CD14-positive monocyte (primary cell): ENCODE results near the gene CCND1. TPM values are rescaled to one million over a fixed set of nuclear protein-coding genes. Genes with fewer than 3 reads are reported as not detected.

Experiments
- DNase-seq, 3 donors: peaks; one replicate each; pipeline ENCODE4 v3.0.0-alpha.2; 2011 to 2022
- H2AFZ ChIP-seq: 2 replicates; pipeline ENCODE4 v1.6.0; 2012; ENCODE audit warnings: mild to moderate bottlenecking, low read depth, low read length, inconsistent platforms; ENCODE audit not compliant: insufficient read depth, poor library complexity, severe bottlenecking
- H3K27ac ChIP-seq, 2 donors: 1 replicate in 1 of 2; 2 replicates in 1 of 2; pipeline ENCODE4 v1.5.1; 2012 to 2013; ENCODE audit warnings: low read length in 2 of 2, control low read depth in 1 of 2, inconsistent platforms in 1 of 2, low read depth in 1 of 2, mild to moderate bottlenecking in 1 of 2
- H3K27me3 ChIP-seq, 2 donors: one replicate each; pipeline versions ENCODE4 v1.6.0 to v1.6.1; 2011 to 2013; ENCODE audit warnings: low read length in 2 of 2; ENCODE audit not compliant: control insufficient read depth in 2 of 2, insufficient read depth in 2 of 2
- H3K36me3 ChIP-seq, 2 donors: replicated peaks in 1 of 2; 1 replicate in 1 of 2; 2 replicates in 1 of 2; pipeline versions ENCODE4 v1.5.1 to v1.6.1; 2012 to 2013; ENCODE audit warnings: low read length in 2 of 2, control low read depth in 1 of 2, inconsistent platforms in 1 of 2, mild to moderate bottlenecking in 1 of 2; ENCODE audit not compliant: insufficient read depth in 2 of 2, control insufficient read depth in 1 of 2
- H3K4me1 ChIP-seq, 2 donors: 1 replicate in 1 of 2; 2 replicates in 1 of 2; pipeline versions ENCODE4 v1.5.1 to v1.6.1; 2012 to 2013; ENCODE audit warnings: low read length in 2 of 2, control low read depth in 1 of 2, inconsistent platforms in 1 of 2, mild to moderate bottlenecking in 1 of 2, moderate library complexity in 1 of 2; ENCODE audit not compliant: insufficient read depth in 2 of 2, control insufficient read depth in 1 of 2
- H3K4me2 ChIP-seq: replicated peaks from 2 replicates; pipeline ENCODE3; 2012; ENCODE audit warnings: low read length, moderate library complexity, mild to moderate bottlenecking; ENCODE audit not compliant: poor library complexity, severe bottlenecking; ENCODE audit errors: extremely low read depth
- H3K4me3 ChIP-seq, 3 experiments: fragments of 200-600 bp in 1 of 3; sonication (generic) in 1 of 3; replicated peaks in 1 of 3; 1 replicate in 2 of 3; 2 replicates in 1 of 3; pipeline ENCODE4 v1.5.1; 2011 to 2013; ENCODE audit warnings: low read length in 3 of 3, mild to moderate bottlenecking in 3 of 3, control low read depth in 2 of 3, low read depth in 2 of 3, inconsistent platforms in 1 of 3, moderate library complexity in 1 of 3
- H3K79me2 ChIP-seq: 2 replicates; pipeline ENCODE4 v1.6.0; 2012; ENCODE audit warnings: mild to moderate bottlenecking, control low read depth, inconsistent platforms, low read length, moderate library complexity; ENCODE audit not compliant: insufficient read depth
- H3K9ac ChIP-seq: 2 replicates; pipeline ENCODE4 v1.6.0; 2017; ENCODE audit warnings: low read length, mild to moderate bottlenecking; ENCODE audit not compliant: insufficient read depth, poor library complexity, severe bottlenecking
- H3K9me3 ChIP-seq, 2 donors: replicated peaks in 1 of 2; 1 replicate in 1 of 2; 2 replicates in 1 of 2; pipeline versions ENCODE4 v1.5.1 to v1.6.1; 2012 to 2013; ENCODE audit warnings: low read length in 2 of 2, control low read depth in 1 of 2; ENCODE audit not compliant: control insufficient read depth in 1 of 2, insufficient read depth in 1 of 2
- H4K20me1 ChIP-seq: 2 replicates; pipeline ENCODE4 v1.6.0; 2012; ENCODE audit warnings: mild to moderate bottlenecking, low read length, control low read depth, moderate library complexity; ENCODE audit not compliant: insufficient read depth
- H3K27ac Mint-ChIP-seq, 7 donors: one replicate each; pipeline ENCODE4 v1.8.0; 2020; ENCODE audit warnings: mild to moderate bottlenecking in 7 of 7, mixed read lengths in 7 of 7, moderate library complexity in 6 of 7, inconsistent platforms in 2 of 7
- H3K27me3 Mint-ChIP-seq, 3 donors: one replicate each; pipeline ENCODE4 v1.8.0; 2021 to 2022; ENCODE audit warnings: low read depth in 3 of 3, mild to moderate bottlenecking in 3 of 3, mixed read lengths in 3 of 3, moderate library complexity in 3 of 3, inconsistent platforms in 1 of 3
- H3K36me3 Mint-ChIP-seq, 2 donors: one replicate each; pipeline ENCODE4 v1.8.0; 2020; ENCODE audit warnings: mixed read lengths in 2 of 2, inconsistent platforms in 1 of 2, mild to moderate bottlenecking in 1 of 2
- H3K4me1 Mint-ChIP-seq: one replicate; pipeline ENCODE4 v1.8.0; 2020; ENCODE audit warnings: mild to moderate bottlenecking, mixed read lengths
- H3K4me3 Mint-ChIP-seq, 2 donors: one replicate each; pipeline ENCODE4 v1.8.0; 2020; ENCODE audit warnings: mild to moderate bottlenecking in 2 of 2, mixed read lengths in 2 of 2, moderate library complexity in 1 of 2
- H3K9me3 Mint-ChIP-seq, 7 donors: one replicate each; pipeline ENCODE4 v1.8.0; 2020 to 2022; ENCODE audit warnings: mixed read lengths in 7 of 7, mild to moderate bottlenecking in 6 of 7, moderate library complexity in 6 of 7, inconsistent platforms in 2 of 7
- WGBS: methylation state at CpG from one replicate; pipeline ENCODE4 v1.1.5; 2013; ENCODE audit warnings: missing lambda C conversion rate; ENCODE audit not compliant: insufficient coverage; 5-methylcytosine and 5-hydroxymethylcytosine counted together
- intact Hi-C, 2 donors: fragments of 100-400 bp; cut with micrococcal nuclease; formaldehyde crosslinking; loops; one replicate each; pipeline versions ENCODE4 v1.15.0 to v1.15.1; 2023
- polyA plus RNA-seq, 3 donors: library from polyadenylated mRNA; depleted of rRNA in 1 of 3; unstranded in 2 of 3; stranded (reverse) in 1 of 3; fragments of 300-500 nt in 2 of 3; fragments of >200 nt in 1 of 3; fragmentation: Illumina TruSeq in 2 of 3; gene quantifications; 1 replicate in 2 of 3; 2 replicates in 1 of 3; pipeline ENCODE4 v1.2.3, GENCODE V29; 2012 to 2021
- TF ChIP-seq, protein P1 (sequence below): fragments of 200-600 bp; IDR thresholded peaks from one replicate; pipeline ENCODE4 v1.8.0; 2022; ENCODE audit warnings: antibody characterized with exemption, mild to moderate bottlenecking

CCND1 gene
- polyA plus RNA-seq, 3 donors, result 0.01 TPM; not detected in 2

DNA sequence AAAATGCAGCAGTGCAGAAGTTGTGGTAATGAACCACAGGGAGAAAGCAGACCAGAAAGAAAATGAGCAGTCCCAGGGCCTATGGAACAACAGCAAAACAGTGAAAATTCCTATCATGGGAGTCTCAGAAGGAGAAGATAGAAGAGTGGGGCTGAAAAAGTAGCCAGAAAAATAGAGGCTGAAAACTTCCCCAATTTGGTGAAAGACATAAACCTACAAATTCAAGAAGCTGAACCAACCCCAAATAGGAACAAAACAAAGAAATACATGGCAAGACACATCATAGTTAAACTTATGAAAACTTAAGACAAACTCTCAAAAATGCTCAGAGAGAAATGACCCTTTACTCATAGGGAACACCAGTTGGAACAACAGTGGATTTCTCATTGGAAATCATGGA is 51.5 kb downstream of the CCND1 start:
- Mint-ChIP-seq H3K9me3 (peaks cover 4 to 19% (median 10%) of the 10 kb centered on the region in 7 donors), H3K4me3 (no peak overlapping the region), H3K27me3 (peaks cover 4 to 55% (median 21%) of the 10 kb centered on the region in 3 donors), H3K36me3 (no peaks in the 10 kb centered on the region), H3K4me1 (no peaks in the 10 kb centered on the region), H3K27ac (no peak overlapping the region)
- H4K20me1 ChIP-seq, result no peaks in the 10 kb centered on the region
- intact Hi-C loops, result loop anchor here in 1 of 2 donors (2.0 kb wide), 1 partner anchor 194 kb away; no protein-coding TSS in a partner anchor
- no peak overlapping the region for H2AFZ ChIP-seq
- no peak for DNase-seq
- H3K9ac ChIP-seq, result no peak overlapping the region
- no peaks in the 10 kb centered on the region for H3K27me3 ChIP-seq
- H3K4me1 ChIP-seq, result no peaks in the 10 kb centered on the region
- H3K4me3 ChIP-seq, result no peak overlapping the region
- no peaks in the 10 kb centered on the region for H3K79me2 ChIP-seq
- no peak overlapping the region for H3K4me2 ChIP-seq
- H3K36me3 ChIP-seq, result no peaks in the 10 kb centered on the region
- TF ChIP-seq, protein P1, sequence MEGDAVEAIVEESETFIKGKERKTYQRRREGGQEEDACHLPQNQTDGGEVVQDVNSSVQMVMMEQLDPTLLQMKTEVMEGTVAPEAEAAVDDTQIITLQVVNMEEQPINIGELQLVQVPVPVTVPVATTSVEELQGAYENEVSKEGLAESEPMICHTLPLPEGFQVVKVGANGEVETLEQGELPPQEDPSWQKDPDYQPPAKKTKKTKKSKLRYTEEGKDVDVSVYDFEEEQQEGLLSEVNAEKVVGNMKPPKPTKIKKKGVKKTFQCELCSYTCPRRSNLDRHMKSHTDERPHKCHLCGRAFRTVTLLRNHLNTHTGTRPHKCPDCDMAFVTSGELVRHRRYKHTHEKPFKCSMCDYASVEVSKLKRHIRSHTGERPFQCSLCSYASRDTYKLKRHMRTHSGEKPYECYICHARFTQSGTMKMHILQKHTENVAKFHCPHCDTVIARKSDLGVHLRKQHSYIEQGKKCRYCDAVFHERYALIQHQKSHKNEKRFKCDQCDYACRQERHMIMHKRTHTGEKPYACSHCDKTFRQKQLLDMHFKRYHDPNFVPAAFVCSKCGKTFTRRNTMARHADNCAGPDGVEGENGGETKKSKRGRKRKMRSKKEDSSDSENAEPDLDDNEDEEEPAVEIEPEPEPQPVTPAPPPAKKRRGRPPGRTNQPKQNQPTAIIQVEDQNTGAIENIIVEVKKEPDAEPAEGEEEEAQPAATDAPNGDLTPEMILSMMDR, result no peak
- H3K9me3 ChIP-seq, result no peaks in the 10 kb centered on the region
- no peak overlapping the region for H3K27ac ChIP-seq

DNA sequence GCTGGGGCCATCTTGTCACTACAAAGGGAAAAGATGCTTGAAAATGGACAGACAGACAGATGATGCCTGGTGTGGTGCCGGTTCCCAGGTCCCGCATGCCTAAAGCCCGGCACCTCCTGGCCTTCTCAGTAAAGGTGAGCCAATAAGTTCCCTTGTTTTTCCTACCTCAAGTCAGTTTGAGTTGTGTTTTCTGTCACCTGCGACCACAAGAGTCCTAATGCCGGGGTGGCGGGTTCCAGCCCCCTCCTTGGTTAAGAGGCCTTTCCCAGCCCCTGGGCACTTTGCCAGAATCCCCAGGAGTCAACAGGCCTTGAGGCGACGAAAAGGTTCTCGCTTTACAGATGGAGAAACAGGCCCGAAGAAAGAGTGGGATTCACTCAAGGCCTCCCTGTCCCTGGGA is 53.8 kb downstream of the CCND1 start:
- 86% methylated on average over 9 of the region's 10 CpGs for WGBS
- H4K20me1 ChIP-seq, result no peaks in the 10 kb centered on the region
- H3K36me3 Mint-ChIP-seq, result no peaks in the 10 kb centered on the region

More for the DNA sequence above, 53.8 kb downstream of the CCND1 start:
- H3K9me3 ChIP-seq, result no peaks in the 10 kb centered on the region
- no peak overlapping the region for H3K4me2 ChIP-seq
- H3K9ac ChIP-seq, result no peak overlapping the region
- intact Hi-C loops, result no loop called here
- Mint-ChIP-seq H3K27me3 (peaks cover 7 to 51% (median 20%) of the 10 kb centered on the region in 3 donors), H3K4me1 (no peaks in the 10 kb centered on the region), H3K27ac (no peak overlapping the region), H3K4me3 (no peak overlapping the region), H3K9me3 (peaks cover 4 to 16% (median 8%) of the 10 kb centered on the region in 7 donors)
- no peaks in the 10 kb centered on the region for H3K4me1 ChIP-seq
- H2AFZ ChIP-seq, result no peak overlapping the region
- DNase-seq, result no peak
- TF ChIP-seq, protein P1, result no peak
- no peak overlapping the region for H3K4me3 ChIP-seq
- no peaks in the 10 kb centered on the region for H3K79me2 ChIP-seq
- H3K36me3 ChIP-seq, result no peaks in the 10 kb centered on the region
- H3K27me3 ChIP-seq, result peaks cover 0 to 8% of the 10 kb centered on the region in 2 donors
- no peak overlapping the region for H3K27ac ChIP-seq
